WERI-Rb-1 (cell line): ENCODE measurements around the gene PAK5.

Source experiments
- DNase-seq: peaks from one replicate; pipeline ENCODE4 v3.0.0-alpha.2; 2020
- H3K27ac ChIP-seq: fragments of 250-450 bp; sonication (Bioruptor Pico); 2 replicates; pipeline ENCODE4 v1.5.1; 2020; ENCODE audit warnings: mild to moderate bottlenecking, moderate library complexity
- H3K27me3 ChIP-seq: fragments of 250-450 bp; sonication (Bioruptor Pico); 2 replicates; pipeline ENCODE4 v1.5.1; 2021; ENCODE audit warnings: mild to moderate bottlenecking, low read depth, moderate library complexity; ENCODE audit not compliant: insufficient read depth, severe bottlenecking
- H3K36me3 ChIP-seq: fragments of 250-450 bp; sonication (Bioruptor Pico); 2 replicates; pipeline ENCODE4 v1.5.1; 2020; ENCODE audit warnings: mild to moderate bottlenecking, moderate library complexity
- H3K4me3 ChIP-seq: 2 replicates; pipeline ENCODE4 v1.5.1; 2011; ENCODE audit warnings: low read depth, mild to moderate bottlenecking, control low read depth, low read length
- H3K9me3 ChIP-seq: fragments of 250-450 bp; sonication (Bioruptor Pico); 2 replicates; pipeline ENCODE4 v1.5.1; 2021; ENCODE audit warnings: mild to moderate bottlenecking, moderate library complexity; ENCODE audit not compliant: severe bottlenecking
- TF ChIP-seq, protein P1 (sequence below): IDR thresholded peaks from 2 replicates; pipeline ENCODE4 v1.5.1; 2011; ENCODE audit warnings: low read depth, mild to moderate bottlenecking, control low read depth, inconsistent platforms, low read length

Gene PAK5

DNA sequence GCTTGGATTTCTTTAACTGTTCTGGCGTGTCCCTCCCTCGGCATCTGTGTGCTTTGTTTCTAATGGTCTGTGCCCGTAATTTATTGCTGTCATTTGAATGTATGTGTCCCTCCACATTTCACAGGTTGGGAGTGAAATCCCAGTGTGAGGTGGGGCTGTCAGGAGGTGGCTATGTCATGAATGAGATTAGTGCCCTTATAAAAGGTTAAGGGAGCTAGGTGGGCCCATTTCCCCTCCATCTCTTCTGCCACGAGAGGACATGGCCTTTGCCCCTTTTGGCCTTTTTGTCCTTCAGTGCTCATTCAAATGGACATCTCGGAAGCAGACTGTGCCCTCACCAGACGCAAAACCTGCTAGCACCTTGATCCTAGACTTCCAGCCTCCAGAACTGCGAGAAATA lies 228.2 kb downstream of the PAK5 start:
- Histone ChIP-seq H3K27ac (no peak overlapping the region), H3K9me3 (peaks cover 2% of the 10 kb centered on the region), H3K36me3 (no peaks in the 10 kb centered on the region), H3K4me3 (no peak overlapping the region), H3K27me3 (no peaks in the 10 kb centered on the region)
- no peak for DNase-seq
- TF ChIP-seq, protein P1, sequence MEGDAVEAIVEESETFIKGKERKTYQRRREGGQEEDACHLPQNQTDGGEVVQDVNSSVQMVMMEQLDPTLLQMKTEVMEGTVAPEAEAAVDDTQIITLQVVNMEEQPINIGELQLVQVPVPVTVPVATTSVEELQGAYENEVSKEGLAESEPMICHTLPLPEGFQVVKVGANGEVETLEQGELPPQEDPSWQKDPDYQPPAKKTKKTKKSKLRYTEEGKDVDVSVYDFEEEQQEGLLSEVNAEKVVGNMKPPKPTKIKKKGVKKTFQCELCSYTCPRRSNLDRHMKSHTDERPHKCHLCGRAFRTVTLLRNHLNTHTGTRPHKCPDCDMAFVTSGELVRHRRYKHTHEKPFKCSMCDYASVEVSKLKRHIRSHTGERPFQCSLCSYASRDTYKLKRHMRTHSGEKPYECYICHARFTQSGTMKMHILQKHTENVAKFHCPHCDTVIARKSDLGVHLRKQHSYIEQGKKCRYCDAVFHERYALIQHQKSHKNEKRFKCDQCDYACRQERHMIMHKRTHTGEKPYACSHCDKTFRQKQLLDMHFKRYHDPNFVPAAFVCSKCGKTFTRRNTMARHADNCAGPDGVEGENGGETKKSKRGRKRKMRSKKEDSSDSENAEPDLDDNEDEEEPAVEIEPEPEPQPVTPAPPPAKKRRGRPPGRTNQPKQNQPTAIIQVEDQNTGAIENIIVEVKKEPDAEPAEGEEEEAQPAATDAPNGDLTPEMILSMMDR: no peak

DNA sequence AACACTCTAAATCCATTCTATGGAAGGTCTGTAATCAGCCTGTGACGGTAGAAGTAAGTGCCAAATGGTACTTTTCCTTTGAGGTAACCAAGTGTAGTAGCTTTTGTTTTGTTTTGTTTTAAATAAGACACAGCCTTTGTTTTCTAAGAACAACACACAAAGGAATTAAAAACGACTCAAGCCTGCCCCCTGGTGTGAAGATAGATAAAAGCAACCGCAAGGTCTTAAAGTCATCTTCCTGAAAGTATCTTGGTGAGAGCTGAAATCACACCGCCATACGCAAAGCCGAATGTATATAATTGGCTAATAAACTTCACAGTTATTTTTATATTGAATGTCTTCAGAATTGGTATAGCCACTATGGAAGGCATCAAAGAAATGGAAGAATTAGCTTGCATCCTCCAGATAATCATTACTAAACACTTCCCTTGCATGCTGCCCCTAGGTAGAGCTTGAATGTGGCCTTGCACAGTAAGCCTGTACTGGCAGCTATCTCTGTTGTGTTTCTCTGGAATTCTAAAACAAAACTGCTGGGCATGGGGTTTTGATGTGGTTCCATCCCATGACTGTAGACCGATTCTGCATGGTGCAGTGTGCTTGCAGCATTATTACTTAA lies 228.9 kb downstream of the PAK5 start:
- H3K27ac ChIP-seq: no peak overlapping the region
- no peaks in the 10 kb centered on the region for H3K27me3 ChIP-seq
- no peaks in the 10 kb centered on the region for H3K36me3 ChIP-seq
- H3K4me3 ChIP-seq: no peak overlapping the region
- TF ChIP-seq, protein P1: peak; percentile 35; the same call in 1 of the 2 replicates
- H3K9me3 ChIP-seq: peaks cover 2% of the 10 kb centered on the region
- DNase-seq: peak; percentile 61

DNA sequence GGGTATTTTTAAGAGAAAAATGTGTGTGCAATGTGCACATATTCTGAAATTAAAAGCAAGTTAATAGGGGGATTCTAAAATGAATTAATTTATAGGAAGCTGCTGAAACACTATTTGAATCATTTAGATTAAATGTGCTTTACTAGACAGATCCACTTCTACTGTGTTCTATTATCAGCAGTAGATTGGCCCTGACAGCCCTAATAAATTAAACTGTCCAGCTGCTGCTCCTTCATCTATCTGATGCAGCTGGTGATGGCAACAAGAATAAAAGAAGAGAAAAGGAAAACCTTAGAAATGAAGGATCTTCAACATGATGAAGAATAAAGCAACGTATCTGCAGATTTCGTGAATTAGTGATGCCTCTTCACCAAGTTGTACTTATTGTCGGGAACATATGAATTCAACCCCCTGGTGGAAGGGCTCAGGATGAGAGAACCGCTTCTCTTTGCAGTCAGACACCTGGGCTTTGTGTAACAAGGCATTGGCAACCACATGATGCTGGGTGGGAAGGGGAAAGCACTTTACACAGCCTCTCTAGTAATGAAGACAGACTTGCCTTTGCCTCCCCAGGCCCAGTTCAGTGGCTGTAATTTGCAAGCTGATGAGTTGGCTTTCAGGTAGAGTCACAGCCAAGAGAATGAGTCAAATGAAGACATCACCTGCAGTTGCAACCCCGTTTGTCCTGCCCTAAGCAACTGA lies 230.1 kb downstream of the PAK5 start:
- no peaks in the 10 kb centered on the region for H3K27me3 ChIP-seq
- H3K9me3 ChIP-seq: peaks cover 2% of the 10 kb centered on the region
- H3K36me3 ChIP-seq: no peaks in the 10 kb centered on the region
- H3K27ac ChIP-seq: no peak overlapping the region
- DNase-seq: no peak
- TF ChIP-seq, protein P1: no peak
- H3K4me3 ChIP-seq: no peak overlapping the region

DNA sequence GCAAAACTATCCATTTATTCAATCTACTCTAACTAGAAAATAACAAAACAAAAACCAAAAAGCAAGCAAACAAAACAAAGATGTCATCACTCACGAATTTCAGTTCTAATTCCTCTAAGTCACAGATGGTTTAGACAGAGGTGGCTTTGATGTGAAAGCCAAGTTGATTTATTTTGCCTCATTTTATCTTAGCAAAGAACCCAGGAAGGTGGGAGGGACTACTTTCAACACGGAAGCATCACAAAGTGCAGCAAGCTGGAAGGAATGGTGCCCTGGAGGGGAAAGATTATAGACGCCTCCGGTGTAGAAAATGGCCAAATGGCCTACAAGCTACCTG lies 236.1 kb downstream of the PAK5 start:
- peak overlapping the region; percentile 21 for H3K4me3 ChIP-seq
- DNase-seq: peak; percentile 24
- TF ChIP-seq, protein P1: no peak
- no peaks in the 10 kb centered on the region for H3K27me3 ChIP-seq
- H3K27ac ChIP-seq: peak overlapping the region; percentile 55
- no peaks in the 10 kb centered on the region for H3K9me3 ChIP-seq
- no peaks in the 10 kb centered on the region for H3K36me3 ChIP-seq

DNA sequence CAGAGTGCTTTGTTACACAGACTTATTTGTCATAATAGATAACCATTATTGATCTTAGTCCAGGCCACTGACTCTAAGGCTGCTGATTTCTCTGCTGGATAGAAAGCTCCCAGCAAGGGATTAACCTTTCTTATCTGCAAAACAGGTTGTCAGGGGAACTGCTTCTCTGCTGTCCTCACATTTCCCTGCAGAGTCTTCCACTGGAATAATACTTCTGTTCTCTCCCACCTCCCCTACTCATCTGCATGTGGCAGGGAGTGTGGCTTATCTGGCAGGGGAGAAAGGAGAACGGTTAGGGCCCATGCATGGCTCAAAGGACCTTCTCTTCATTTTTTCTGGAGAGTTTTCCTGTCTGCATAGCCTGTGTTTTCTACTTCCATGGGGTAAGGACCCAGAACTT lies 238.3 kb downstream of the PAK5 start:
- Histone ChIP-seq H3K4me3 (no peak overlapping the region), H3K27me3 (no peaks in the 10 kb centered on the region), H3K27ac (peak overlapping the region; percentile 40), H3K36me3 (no peaks in the 10 kb centered on the region), H3K9me3 (no peaks in the 10 kb centered on the region)
- TF ChIP-seq, protein P1: no peak
- peak; percentile 65 for DNase-seq
